Activated CD4-positive, CD25-positive, alpha-beta regulatory T cell treated with anti-CD3 and anti-CD28 coated beads, Interleukin-2, amount 50 U/mL, for 24 hours (primary cell): ENCODE results near the gene LRRTM4.
"Not testable (repeated sequence)": the region's sequence is repeated elsewhere in the genome, so short reads cannot be mapped to it uniquely, and the experiment has no call there.

Source experiments
- ATAC-seq, 2 donors: fragments of 150-1000 bp; cut with Tn5 transposase; one replicate each; pipeline ENCODE4 v1.10.0; 2021; ENCODE audit warnings: mild to moderate bottlenecking in 1 of 2, moderate library complexity in 1 of 2

Gene LRRTM4

DNA sequence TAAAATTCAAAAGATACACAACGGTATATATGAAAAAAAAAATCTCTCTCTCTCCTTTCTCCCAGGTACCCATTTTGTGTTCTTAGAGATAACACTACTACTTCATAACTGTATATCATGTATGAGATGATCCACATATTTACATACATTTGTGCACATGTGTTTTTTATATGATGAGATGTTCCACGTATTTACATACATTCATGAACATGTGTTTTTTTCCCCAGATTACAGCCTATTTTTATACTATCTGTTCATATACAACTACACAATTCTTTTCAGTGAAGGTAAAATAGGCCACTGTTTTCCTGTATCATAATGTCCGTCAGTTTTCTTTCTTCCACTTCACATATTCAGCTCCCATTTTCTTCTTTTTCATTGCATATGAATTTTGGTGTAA, 808.9 kb downstream of the LRRTM4 start:
- ATAC-seq = no peak

- no peak for ATAC-seq
Observed at GRCh38 chr2:76711490-76711889, 810.7 kb downstream of the LRRTM4 start.

DNA sequence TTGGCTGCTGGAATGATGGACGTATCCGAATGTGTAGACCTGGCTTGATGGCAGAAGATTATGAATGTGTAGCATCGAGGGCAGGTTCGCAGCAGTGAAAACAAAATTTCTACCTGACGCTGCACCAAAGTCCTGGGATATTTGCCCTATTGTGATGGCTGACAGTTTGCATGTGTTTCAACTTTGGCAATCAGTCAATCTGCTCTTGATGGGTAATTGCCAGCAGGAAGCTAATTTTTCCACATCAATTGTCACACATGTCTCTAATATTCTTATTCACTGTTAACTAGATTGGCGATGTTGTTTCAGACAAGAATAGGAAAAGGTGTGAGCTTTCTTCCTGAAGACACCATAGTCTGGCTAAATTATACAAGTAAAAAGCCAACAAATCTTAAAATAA, 821.3 kb downstream of the LRRTM4 start:
- ATAC-seq = no peak

DNA sequence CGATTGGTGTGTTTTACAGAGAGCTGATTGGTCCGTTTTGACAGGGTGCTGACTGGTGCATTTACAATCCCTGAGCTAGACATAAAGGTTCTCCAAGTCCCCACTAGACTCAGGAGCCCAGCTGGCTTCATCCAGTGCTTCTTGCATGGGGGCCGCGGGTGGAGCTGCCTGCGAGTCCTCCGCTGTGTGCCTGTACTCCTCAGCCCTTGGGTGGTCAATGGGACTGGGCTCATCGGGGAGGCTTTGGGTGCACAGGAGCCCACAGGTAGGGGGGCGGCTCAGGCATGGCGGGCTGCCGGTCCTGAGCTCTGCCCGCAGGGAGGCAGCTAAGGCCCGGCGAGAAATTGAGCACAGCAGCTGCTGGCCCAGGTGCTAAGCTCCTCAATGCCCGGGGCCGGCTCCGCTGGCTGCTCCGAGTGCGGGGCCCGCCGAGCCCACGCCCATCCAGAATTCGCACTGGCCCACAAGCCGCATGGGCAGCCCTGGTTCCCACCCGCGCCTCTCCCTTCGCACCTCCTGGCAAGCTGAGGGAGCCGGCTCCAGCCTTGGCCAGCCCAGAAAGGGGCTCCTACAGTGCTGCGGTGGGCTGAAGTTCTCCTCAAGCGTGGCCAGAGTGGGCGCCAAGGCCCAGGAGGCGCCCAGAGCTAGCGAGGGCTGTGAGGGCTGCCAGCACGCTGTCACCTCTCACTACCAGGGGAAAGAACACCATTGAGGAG, 824.0 kb downstream of the LRRTM4 start:
- ATAC-seq = not testable (repeated sequence)
